GM21723 (cell line): Measurements from ENCODE around the gene USP17L30.
"Not testable (repeated sequence)": the region's sequence is repeated elsewhere in the genome, so short reads cannot be mapped to it uniquely, and the experiment has no call there.

Source experiments
- ATAC-seq: cut with Tn5 transposase; IDR thresholded peaks from one replicate; pipeline ENCODE4 v1.9.1; 2021; ENCODE audit warnings: mild to moderate bottlenecking, moderate library complexity; ENCODE audit not compliant: unreplicated experiment

USP17L30 gene

GRCh38 chr4:9362829-9363228 is at the start of gene USP17L30:
TSS of gene USP17L30 (plus strand) at chr4:9363129. CDS start at chr4:9363129, 0 bp downstream.
- ATAC-seq = not testable (repeated sequence)

- not testable (repeated sequence) for ATAC-seq
These were observed 38.7 kb upstream of the USP17L30 start for GRCh38 chr4:9324191-9324590.

- ATAC-seq = not testable (repeated sequence)
These were observed 38.1 kb upstream of the USP17L30 start, which contains the start of gene USP17L24 for GRCh38 chr4:9324865-9325264. TSS of gene USP17L24 (plus strand) at chr4:9325165. CDS start at chr4:9325165, 0 bp downstream.

GRCh38 chr4:9329611-9330010 is 33.3 kb upstream of the USP17L30 start, which contains the start of gene USP17L25:
TSS of gene USP17L25 (plus strand) at chr4:9329911. CDS start at chr4:9329911, 0 bp downstream.
- not testable (repeated sequence) for ATAC-seq

- ATAC-seq = not testable (repeated sequence)
These were observed 28.6 kb upstream of the USP17L30 start, which contains the start of gene USP17L26 for GRCh38 chr4:9334358-9334757. TSS of gene USP17L26 (plus strand) at chr4:9334658. CDS start at chr4:9334658, 0 bp downstream.

- not testable (repeated sequence) for ATAC-seq
These were observed 23.8 kb upstream of the USP17L30 start, which contains the start of gene USP17L5 for GRCh38 chr4:9339103-9339502. TSS of gene USP17L5 (plus strand) at chr4:9339403. CDS start at chr4:9339403, 0 bp downstream.

- ATAC-seq = not testable (repeated sequence)
These were observed 19.1 kb upstream of the USP17L30 start, which contains the start of gene USP17L27 for GRCh38 chr4:9343848-9344247. TSS of gene USP17L27 (plus strand) at chr4:9344148. CDS start at chr4:9344148, 0 bp downstream.

GRCh38 chr4:9348593-9348992 is 14.3 kb upstream of the USP17L30 start, which contains the start of gene USP17L28:
TSS of gene USP17L28 (plus strand) at chr4:9348893. CDS start at chr4:9348893, 0 bp downstream.
- not testable (repeated sequence) for ATAC-seq

GRCh38 chr4:9350866-9351265 is 12.1 kb upstream of the USP17L30 start:
- not testable (repeated sequence) for ATAC-seq

GRCh38 chr4:9353338-9353737 is 9.6 kb upstream of the USP17L30 start, which contains the start of gene USP17L29:
TSS of gene USP17L29 (plus strand) at chr4:9353638. CDS start at chr4:9353638, 0 bp downstream.
- not testable (repeated sequence) for ATAC-seq

GRCh38 chr4:9379881-9380280 is 17.0 kb downstream of the USP17L30 start:
- ATAC-seq = not testable (repeated sequence)

- ATAC-seq = peak; percentile 49
These were observed 18.1 kb downstream of the USP17L30 start for GRCh38 chr4:9381012-9381534.

- no peak for ATAC-seq
These were observed 21.2 kb downstream of the USP17L30 start for GRCh38 chr4:9384126-9384525.

GRCh38 chr4:9389001-9389400 is 26.1 kb downstream of the USP17L30 start:
- not testable (repeated sequence) for ATAC-seq

GRCh38 chr4:9405774-9406173 is 42.8 kb downstream of the USP17L30 start:
- not testable (repeated sequence) for ATAC-seq

- ATAC-seq = not testable (repeated sequence)
These were observed 43.6 kb downstream of the USP17L30 start for GRCh38 chr4:9406491-9406890.

- no peak for ATAC-seq
These were observed 46.9 kb downstream of the USP17L30 start for GRCh38 chr4:9409793-9410192.
